Measurements from ENCODE around the gene OSTM1.
A peak's percentile ranks its signal among the peaks of the same experiment; 100 is the strongest.

Gene OSTM1

GRCh38 chr6:108074359-108075144 lies at the start of gene OSTM1:
Gene OSTM1, minus strand, starts transcription at chr6:108074741. Its CDS starts 90 bp downstream, at chr6:108074651.
- TF ChIP-seq CTCF (IDR thresholded peaks at IDR 0.05; ENCODE audit: control insufficient read depth, insufficient read depth, low read depth, low read length, missing control alignments), result no peak
- peak; percentile 23 for DNase-seq (ENCODE audit: low read depth)
- peak within 1 kb of the TSS; percentile 86 for H3K4me3 ChIP-seq (ENCODE audit: control insufficient read depth, low read depth, low read length)

GRCh38 chr6:108123946-108124345 lies 49.4 kb upstream of the OSTM1 start:
- TF ChIP-seq CTCF (IDR thresholded peaks at IDR 0.05; ENCODE audit: control insufficient read depth, insufficient read depth, low read depth, low read length, missing control alignments), result no peak
- no peak overlapping the region for H3K4me3 ChIP-seq (ENCODE audit: control insufficient read depth, low read depth, low read length)

GRCh38 chr6:108123481-108123929 lies 49.0 kb upstream of the OSTM1 start:
- H3K4me3 ChIP-seq (ENCODE audit: control insufficient read depth, low read depth, low read length), result no peak overlapping the region
- DNase-seq (ENCODE audit: low read depth), result no peak

More at GRCh38 chr6:108123946-108124345, 49.4 kb upstream of the OSTM1 start:
- DNase-seq (ENCODE audit: low read depth), result no peak

GRCh38 chr6:108121612-108122011 lies 47.1 kb upstream of the OSTM1 start:
- TF ChIP-seq CTCF (IDR thresholded peaks at IDR 0.05; ENCODE audit: control insufficient read depth, insufficient read depth, low read depth, low read length, missing control alignments), result no peak
- no peak overlapping the region for H3K4me3 ChIP-seq (ENCODE audit: control insufficient read depth, low read depth, low read length)
- DNase-seq (ENCODE audit: low read depth), result no peak

More at GRCh38 chr6:108123481-108123929, 49.0 kb upstream of the OSTM1 start:
- TF ChIP-seq CTCF (IDR thresholded peaks at IDR 0.05; ENCODE audit: control insufficient read depth, insufficient read depth, low read depth, low read length, missing control alignments), result no peak

- no peak for DNase-seq (ENCODE audit: low read depth)
- no peak for TF ChIP-seq CTCF (IDR thresholded peaks at IDR 0.05; ENCODE audit: control insufficient read depth, insufficient read depth, low read depth, low read length, missing control alignments)
- H3K4me3 ChIP-seq (ENCODE audit: control insufficient read depth, low read depth, low read length), result no peak overlapping the region
Observed at GRCh38 chr6:108120311-108120710, 45.8 kb upstream of the OSTM1 start.

GRCh38 chr6:108119769-108120141 lies 45.2 kb upstream of the OSTM1 start:
- no peak for DNase-seq (ENCODE audit: low read depth)
- no peak for TF ChIP-seq CTCF (IDR thresholded peaks at IDR 0.05; ENCODE audit: control insufficient read depth, insufficient read depth, low read depth, low read length, missing control alignments)
- no peak overlapping the region for H3K4me3 ChIP-seq (ENCODE audit: control insufficient read depth, low read depth, low read length)
